Retina (tissue), 1 donor: ENCODE data around the gene E2F6.
A peak's percentile ranks its signal among the peaks of the same experiment; 100 is the strongest.

ENCODE experiments used
- DNase-seq: peaks from one replicate; pipeline ENCODE4 v3.0.0-alpha.2; 2016

The E2F6 gene

GRCh38 chr2:11454824-11455223, 11.1 kb downstream of the E2F6 start:
- no peak for DNase-seq

GRCh38 chr2:11450791-11451190, 15.2 kb downstream of the E2F6 start:
- no peak for DNase-seq

GRCh38 chr2:11446733-11447248, 19.2 kb downstream of the E2F6 start:
- DNase-seq = peak; percentile 79

- DNase-seq = no peak
Measured at GRCh38 chr2:11444737-11445136, 21.2 kb downstream of the E2F6 start.

GRCh38 chr2:11438555-11439080, 27.3 kb downstream of the E2F6 start:
- no peak for DNase-seq

GRCh38 chr2:11437602-11438001, 28.4 kb downstream of the E2F6 start:
- DNase-seq = no peak

- DNase-seq = no peak
Measured at GRCh38 chr2:11435036-11435435, 30.9 kb downstream of the E2F6 start.

GRCh38 chr2:11434443-11434842, 31.5 kb downstream of the E2F6 start:
- no peak for DNase-seq

GRCh38 chr2:11433822-11434221, 32.1 kb downstream of the E2F6 start:
- DNase-seq = no peak

- no peak for DNase-seq
Measured at GRCh38 chr2:11430729-11431128, 35.2 kb downstream of the E2F6 start.

GRCh38 chr2:11427224-11427623, 38.7 kb downstream of the E2F6 start:
- no peak for DNase-seq

- DNase-seq = no peak
Measured at GRCh38 chr2:11422901-11423435, 43.0 kb downstream of the E2F6 start.

GRCh38 chr2:11422491-11422865, 43.5 kb downstream of the E2F6 start:
- no peak for DNase-seq

GRCh38 chr2:11421863-11422490, 44.0 kb downstream of the E2F6 start:
- no peak for DNase-seq

GRCh38 chr2:11420671-11421070, 45.3 kb downstream of the E2F6 start:
- no peak for DNase-seq

GRCh38 chr2:11420190-11420589, 45.8 kb downstream of the E2F6 start:
- no peak for DNase-seq

- no peak for DNase-seq
Measured at GRCh38 chr2:11419781-11420180, 46.2 kb downstream of the E2F6 start.

GRCh38 chr2:11417946-11418585, 47.9 kb downstream of the E2F6 start:
- no peak for DNase-seq

- no peak for DNase-seq
Measured at GRCh38 chr2:11416931-11417330, 49.0 kb downstream of the E2F6 start.

GRCh38 chr2:11416186-11416585, 49.8 kb downstream of the E2F6 start:
- DNase-seq = no peak

GRCh38 chr2:11414372-11415124, 51.4 kb downstream of the E2F6 start:
- no peak for DNase-seq

- no peak for DNase-seq
Measured at GRCh38 chr2:11412449-11412810, 53.5 kb downstream of the E2F6 start.

GRCh38 chr2:11411768-11412448, 54.1 kb downstream of the E2F6 start:
- peak; percentile 55 for DNase-seq
